Astrocyte (in vitro differentiated cells and primary cell): ENCODE results near the gene CPED1. TPM values are rescaled to one million over a fixed set of nuclear protein-coding genes. Genes with fewer than 3 reads are reported as not detected.
A peak's percentile ranks its signal among the peaks of the same experiment; 100 is the strongest.

Experiments
- DNase-seq: peaks from one replicate; pipeline ENCODE4 v3.0.0-alpha.2; 2010; ENCODE audit warnings: low read depth
- FAIRE-seq: peaks from 2 replicates; lab custom pipeline; 2011; peaks lifted over from hg19 to GRCh38; lab: Jason Lieb, UNC
- H2AFZ ChIP-seq: 2 replicates; pipeline ENCODE4 v1.6.0; 2012; ENCODE audit warnings: low read depth, low read length, inconsistent platforms
- H3K27ac ChIP-seq: 2 replicates; pipeline ENCODE4 v1.5.1; 2011; ENCODE audit warnings: low read depth, low read length, inconsistent platforms
- H3K27me3 ChIP-seq: 2 replicates; pipeline ENCODE4 v1.6.0; 2011; ENCODE audit warnings: low read length, inconsistent platforms; ENCODE audit not compliant: insufficient read depth
- H3K36me3 ChIP-seq: 2 replicates; pipeline ENCODE4 v1.5.1; 2011; ENCODE audit warnings: low read length, inconsistent platforms; ENCODE audit not compliant: insufficient read depth
- H3K4me1 ChIP-seq: 2 replicates; pipeline ENCODE4 v1.5.1; 2011; ENCODE audit warnings: low read length, inconsistent platforms; ENCODE audit not compliant: insufficient read depth
- H3K4me2 ChIP-seq: 2 replicates; pipeline ENCODE4 v1.6.0; 2012; ENCODE audit warnings: low read length, inconsistent platforms
- H3K4me3 ChIP-seq: 2 replicates; pipeline ENCODE4 v1.5.1; 2011; ENCODE audit warnings: low read depth, mild to moderate bottlenecking, low read length, inconsistent platforms; ENCODE audit not compliant: insufficient read depth
- H3K79me2 ChIP-seq: 2 replicates; pipeline ENCODE4 v1.6.0; 2012; ENCODE audit warnings: mild to moderate bottlenecking, low read length, inconsistent platforms; ENCODE audit not compliant: insufficient read depth
- H3K9ac ChIP-seq: 2 replicates; pipeline ENCODE4 v1.6.0; 2012; ENCODE audit warnings: mild to moderate bottlenecking, low read length, inconsistent platforms
- H3K9me3 ChIP-seq: 2 replicates; pipeline ENCODE4 v1.5.1; 2012; ENCODE audit warnings: low read depth, mild to moderate bottlenecking, low read length, inconsistent platforms; ENCODE audit not compliant: insufficient read depth
- H4K20me1 ChIP-seq: 2 replicates; pipeline ENCODE4 v1.6.0; 2012; ENCODE audit warnings: low read length, inconsistent platforms; ENCODE audit not compliant: insufficient read depth
- H3K27ac Mint-ChIP-seq: one replicate; pipeline ENCODE4 v1.8.0; 2021; ENCODE audit warnings: mild to moderate bottlenecking, mixed read lengths; ENCODE audit not compliant: unreplicated experiment
- H3K27me3 Mint-ChIP-seq: one replicate; pipeline ENCODE4 v1.8.0; 2021; ENCODE audit warnings: low read depth, mixed read lengths; ENCODE audit not compliant: unreplicated experiment
- H3K36me3 Mint-ChIP-seq: one replicate; pipeline ENCODE4 v1.8.0; 2021; ENCODE audit warnings: low read depth, mixed read lengths; ENCODE audit not compliant: unreplicated experiment
- H3K4me1 Mint-ChIP-seq: one replicate; pipeline ENCODE4 v1.8.0; 2021; ENCODE audit warnings: low read depth, mixed read lengths; ENCODE audit not compliant: unreplicated experiment
- H3K4me3 Mint-ChIP-seq: one replicate; pipeline ENCODE4 v1.8.0; 2021; ENCODE audit warnings: mild to moderate bottlenecking, moderate library complexity, mixed read lengths; ENCODE audit not compliant: unreplicated experiment
- H3K9me3 Mint-ChIP-seq: one replicate; pipeline ENCODE4 v1.8.0; 2021; ENCODE audit warnings: mild to moderate bottlenecking, mixed read lengths; ENCODE audit not compliant: unreplicated experiment
- EZH2 ChIP-seq: IDR thresholded peaks from 2 replicates; pipeline ENCODE4 v1.6.1; 2012; ENCODE audit warnings: mild to moderate bottlenecking, low read length, inconsistent platforms; ENCODE audit not compliant: insufficient read depth
- total RNA-seq: library from RNA; stranded (reverse); gene quantifications from 2 replicates; pipeline ENCODE4 v1.2.1, GENCODE V29; 2021
- TF ChIP-seq, protein P1 (sequence below): IDR thresholded peaks from 2 replicates; pipeline ENCODE4 v1.5.1; 2011; ENCODE audit warnings: low read depth, mild to moderate bottlenecking, inconsistent platforms, low read length, moderate library complexity; ENCODE audit not compliant: insufficient read depth

CPED1 gene
- total RNA-seq, 1 donor from 2014 or later: 6.1 TPM

DNA sequence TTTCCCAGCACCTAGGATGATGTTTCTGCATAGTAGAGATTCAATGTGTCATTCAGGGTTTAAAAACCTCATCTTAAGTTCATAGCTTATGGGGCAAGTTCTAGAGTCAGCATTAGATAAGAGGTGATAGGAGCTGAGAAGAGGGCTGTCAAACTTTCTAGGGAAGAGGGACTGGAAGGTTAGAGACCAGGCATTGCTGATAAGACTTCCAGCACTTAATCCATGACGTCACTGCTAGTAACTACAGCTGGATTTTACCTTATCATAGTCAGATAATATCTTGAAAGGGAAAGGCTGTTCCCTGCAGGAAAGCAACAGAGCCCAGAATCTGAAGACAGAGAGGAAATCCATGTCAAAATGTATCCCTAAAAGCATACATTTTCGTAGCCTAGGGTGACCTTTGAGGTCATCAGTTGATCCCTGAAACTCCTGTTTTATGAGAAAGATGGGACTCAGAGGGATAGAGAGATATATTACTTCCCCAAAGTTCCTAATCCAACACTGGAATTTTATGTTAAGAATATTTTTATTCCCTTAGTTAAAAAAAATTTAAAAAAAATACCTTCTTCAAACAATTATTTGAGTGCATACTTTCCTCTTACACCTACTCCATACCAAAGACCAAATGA, 3.3 kb upstream of the CPED1 start:
- no peaks in the 10 kb centered on the region for H3K27me3 Mint-ChIP-seq
- no peaks in the 10 kb centered on the region for H3K27me3 ChIP-seq

DNA sequence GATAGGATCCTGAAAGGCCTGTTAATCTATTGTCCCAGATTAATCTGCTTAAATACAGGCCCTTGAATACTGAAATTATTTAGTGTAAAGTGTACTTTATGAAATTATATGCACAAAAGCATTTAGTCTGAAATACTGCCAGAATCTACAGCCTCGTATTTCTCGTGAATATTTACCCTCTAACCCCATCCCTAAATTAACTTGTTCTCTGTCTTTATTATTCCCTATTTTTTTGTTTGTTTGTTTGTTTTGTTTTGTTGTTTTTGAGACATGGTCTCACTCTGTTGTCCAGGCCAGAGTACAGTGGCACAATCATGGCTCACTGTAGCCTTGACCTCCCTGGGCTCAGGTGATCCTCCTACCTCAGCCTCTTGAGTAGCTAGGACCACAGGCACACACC, 2.7 kb upstream of the CPED1 start:
- Histone ChIP-seq H3K4me3 (no peak overlapping the region), H3K36me3 (no peaks in the 10 kb centered on the region), H3K27ac (no peak overlapping the region), H3K4me1 (peaks cover 27% of the 10 kb centered on the region), H3K9me3 (no peaks in the 10 kb centered on the region), H4K20me1 (no peaks in the 10 kb centered on the region), H3K27me3 (no peaks in the 10 kb centered on the region), H3K4me2 (no peak overlapping the region), H2AFZ (no peak overlapping the region), H3K79me2 (no peaks in the 10 kb centered on the region), H3K9ac (no peak overlapping the region)
- TF ChIP-seq, protein P1, sequence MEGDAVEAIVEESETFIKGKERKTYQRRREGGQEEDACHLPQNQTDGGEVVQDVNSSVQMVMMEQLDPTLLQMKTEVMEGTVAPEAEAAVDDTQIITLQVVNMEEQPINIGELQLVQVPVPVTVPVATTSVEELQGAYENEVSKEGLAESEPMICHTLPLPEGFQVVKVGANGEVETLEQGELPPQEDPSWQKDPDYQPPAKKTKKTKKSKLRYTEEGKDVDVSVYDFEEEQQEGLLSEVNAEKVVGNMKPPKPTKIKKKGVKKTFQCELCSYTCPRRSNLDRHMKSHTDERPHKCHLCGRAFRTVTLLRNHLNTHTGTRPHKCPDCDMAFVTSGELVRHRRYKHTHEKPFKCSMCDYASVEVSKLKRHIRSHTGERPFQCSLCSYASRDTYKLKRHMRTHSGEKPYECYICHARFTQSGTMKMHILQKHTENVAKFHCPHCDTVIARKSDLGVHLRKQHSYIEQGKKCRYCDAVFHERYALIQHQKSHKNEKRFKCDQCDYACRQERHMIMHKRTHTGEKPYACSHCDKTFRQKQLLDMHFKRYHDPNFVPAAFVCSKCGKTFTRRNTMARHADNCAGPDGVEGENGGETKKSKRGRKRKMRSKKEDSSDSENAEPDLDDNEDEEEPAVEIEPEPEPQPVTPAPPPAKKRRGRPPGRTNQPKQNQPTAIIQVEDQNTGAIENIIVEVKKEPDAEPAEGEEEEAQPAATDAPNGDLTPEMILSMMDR: no peak
- no peak for TF ChIP-seq EZH2
- Mint-ChIP-seq H3K4me3 (no peak overlapping the region), H3K36me3 (no peaks in the 10 kb centered on the region), H3K27me3 (no peaks in the 10 kb centered on the region), H3K9me3 (no peaks in the 10 kb centered on the region), H3K4me1 (peaks cover 25% of the 10 kb centered on the region), H3K27ac (no peak overlapping the region)
- FAIRE-seq (no peak), DNase-seq (no peak)

More for the DNA sequence above, 3.3 kb upstream of the CPED1 start:
- DNase-seq (no peak), FAIRE-seq (no peak)
- H3K9ac ChIP-seq: no peak overlapping the region
- H3K4me2 ChIP-seq: no peak overlapping the region
- H4K20me1 ChIP-seq: no peaks in the 10 kb centered on the region
- H3K79me2 ChIP-seq: no peaks in the 10 kb centered on the region
- H3K9me3 ChIP-seq: no peaks in the 10 kb centered on the region
- TF ChIP-seq, protein P1: no peak
- no peak for TF ChIP-seq EZH2
- no peak overlapping the region for H3K27ac ChIP-seq
- Mint-ChIP-seq H3K4me3 (no peak overlapping the region), H3K27ac (peak overlapping the region; percentile 1), H3K9me3 (no peaks in the 10 kb centered on the region), H3K4me1 (peaks cover 23% of the 10 kb centered on the region), H3K36me3 (no peaks in the 10 kb centered on the region)
- no peak overlapping the region for H3K4me3 ChIP-seq
- H3K36me3 ChIP-seq: no peaks in the 10 kb centered on the region
- H3K4me1 ChIP-seq: peaks cover 27% of the 10 kb centered on the region
- no peak overlapping the region for H2AFZ ChIP-seq

DNA sequence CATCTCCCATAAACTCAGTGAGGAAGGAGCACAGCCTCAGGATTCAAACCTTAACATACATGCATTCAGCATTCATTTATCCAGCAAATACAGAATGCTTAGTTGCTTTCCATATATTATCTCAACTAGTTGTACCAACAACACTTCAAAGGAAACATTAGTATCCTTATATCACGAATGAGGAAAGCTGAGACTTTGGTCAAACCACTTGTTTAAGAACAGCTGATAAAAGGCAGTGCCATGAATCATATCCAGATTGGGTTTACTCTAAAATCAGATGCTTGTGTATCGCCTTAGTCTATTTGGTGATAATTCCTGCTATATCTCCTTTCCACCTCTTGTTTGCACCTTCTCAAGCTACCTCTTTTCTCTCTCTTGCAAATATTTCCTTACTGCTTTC, 1.9 kb upstream of the CPED1 start:
- Histone ChIP-seq H3K9me3 (no peaks in the 10 kb centered on the region), H3K4me2 (no peak overlapping the region), H3K9ac (no peak overlapping the region), H3K27me3 (no peaks in the 10 kb centered on the region), H3K36me3 (no peaks in the 10 kb centered on the region), H4K20me1 (no peaks in the 10 kb centered on the region), H3K27ac (no peak overlapping the region), H3K4me1 (peaks cover 26% of the 10 kb centered on the region), H3K79me2 (no peaks in the 10 kb centered on the region), H2AFZ (no peak overlapping the region), H3K4me3 (no peak overlapping the region)
- TF ChIP-seq, protein P1: no peak
- no peak for TF ChIP-seq EZH2
- peaks cover 27% of the 10 kb centered on the region for H3K4me1 Mint-ChIP-seq
- no peak overlapping the region for H3K4me3 Mint-ChIP-seq
- H3K27me3 Mint-ChIP-seq: no peaks in the 10 kb centered on the region
- no peaks in the 10 kb centered on the region for H3K36me3 Mint-ChIP-seq
- no peak for DNase-seq
- no peak for FAIRE-seq
- H3K27ac Mint-ChIP-seq: no peak overlapping the region
- H3K9me3 Mint-ChIP-seq: no peaks in the 10 kb centered on the region
